Fibroblast of skin of scalp (primary cell): ENCODE data around the gene LENEP.
A peak's percentile ranks its signal among the peaks of the same experiment; 100 is the strongest.
"Not testable (repeated sequence)": the region's sequence is repeated elsewhere in the genome, so short reads cannot be mapped to it uniquely, and the experiment has no call there.

ENCODE experiments used
- DNase-seq: peaks from one replicate; pipeline ENCODE4 v3.0.0-alpha.2; 2013

The LENEP gene

DNA sequence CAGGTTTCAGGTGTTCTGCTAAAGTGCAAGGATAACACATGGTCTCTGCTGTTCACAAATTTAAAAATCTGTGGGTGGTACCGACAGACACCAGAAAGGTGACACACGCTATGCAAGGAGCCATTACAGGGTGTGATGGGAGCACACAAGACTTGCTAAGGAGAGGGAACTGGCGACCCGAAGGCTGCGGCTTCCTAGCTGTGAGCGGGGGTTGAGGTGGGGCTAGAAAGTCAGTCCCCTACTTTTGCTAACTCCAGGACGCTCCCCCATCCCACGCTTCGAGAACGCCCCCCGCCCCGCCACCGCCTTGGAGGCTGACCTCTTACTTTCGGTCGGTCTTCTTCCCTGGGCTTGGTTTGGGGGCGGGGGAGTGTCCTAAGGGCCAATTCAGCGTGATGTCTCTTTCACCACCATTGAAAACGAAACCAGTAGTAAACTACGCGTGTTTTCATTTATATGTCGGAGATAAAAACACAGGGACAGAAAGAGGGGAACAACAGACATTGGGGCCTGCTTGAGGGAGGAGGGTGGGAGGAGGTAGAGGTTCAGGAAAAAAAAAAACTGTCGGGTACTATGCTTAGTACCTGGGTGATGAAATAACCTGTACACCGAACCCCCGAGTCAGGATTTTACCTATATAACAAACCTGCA, 17.9 kb upstream of the LENEP start:
- DNase-seq: peak; percentile 60

DNA sequence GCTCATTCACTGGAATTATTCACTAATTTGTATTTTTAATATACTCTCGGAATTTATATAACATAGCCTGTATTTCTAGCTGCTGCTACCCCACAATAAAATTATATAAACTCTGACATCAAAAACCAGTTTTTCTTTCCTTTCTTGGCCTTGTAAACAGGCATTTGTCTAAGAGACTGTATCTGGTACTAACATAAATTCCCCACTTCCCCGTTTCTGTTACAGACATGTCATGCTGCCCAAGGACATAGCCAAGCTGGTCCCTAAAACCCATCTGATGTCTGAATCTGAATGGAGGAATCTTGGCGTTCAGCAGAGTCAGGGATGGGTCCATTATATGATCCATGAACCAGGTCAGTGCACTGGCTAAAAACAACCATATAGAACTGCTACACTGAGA, 15.6 kb upstream of the LENEP start:
- DNase-seq: not testable (repeated sequence)

- no peak for DNase-seq
These were observed 15.0 kb upstream of the LENEP start for GRCh38 chr1:154978360-154978759.

GRCh38 chr1:154982341-154982740, 11.0 kb upstream of the LENEP start:
- no peak for DNase-seq

DNA sequence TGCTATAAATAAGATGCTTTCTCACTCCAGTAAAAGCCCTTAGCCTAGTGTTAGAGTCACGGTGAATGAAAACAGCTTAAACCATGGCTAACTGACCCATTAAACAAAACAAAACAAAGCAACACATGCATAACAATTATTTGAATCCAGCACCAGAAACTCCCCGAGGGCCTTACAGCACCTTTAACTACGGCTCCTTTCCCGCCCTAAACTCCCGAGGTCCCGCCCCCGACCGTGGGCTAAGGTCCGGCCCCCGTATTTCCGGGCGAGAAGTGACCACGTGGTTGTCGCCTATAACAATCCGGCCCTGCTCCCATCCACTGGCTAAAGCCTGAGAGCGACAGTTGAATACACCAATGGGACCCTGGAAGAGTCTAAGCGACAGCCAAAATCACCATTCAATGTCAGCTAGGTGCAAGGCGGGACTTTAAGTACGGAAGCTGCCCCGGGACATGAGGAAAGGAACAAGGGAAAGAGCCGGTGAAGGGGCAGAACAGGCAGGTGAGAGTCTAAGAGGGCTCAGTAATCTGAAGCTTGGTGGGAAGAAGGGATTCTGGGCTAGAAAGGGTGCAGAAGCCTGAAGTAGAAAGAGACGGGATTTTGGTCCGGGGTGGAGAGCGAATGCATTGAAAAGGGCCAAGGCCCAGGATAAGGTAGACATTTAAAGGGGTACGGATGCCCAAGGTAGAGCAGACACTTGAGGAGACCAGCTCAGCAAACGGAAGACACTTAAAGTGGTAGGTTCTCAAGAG, 10.3 kb upstream of the LENEP start, which contains the start of gene FLAD1:
TSS of gene FLAD1 (plus strand) at position 448 of the 752 bp plus-strand sequence. CDS start 351 bp downstream, outside the sequence.
- peak; percentile 100 for DNase-seq

DNA sequence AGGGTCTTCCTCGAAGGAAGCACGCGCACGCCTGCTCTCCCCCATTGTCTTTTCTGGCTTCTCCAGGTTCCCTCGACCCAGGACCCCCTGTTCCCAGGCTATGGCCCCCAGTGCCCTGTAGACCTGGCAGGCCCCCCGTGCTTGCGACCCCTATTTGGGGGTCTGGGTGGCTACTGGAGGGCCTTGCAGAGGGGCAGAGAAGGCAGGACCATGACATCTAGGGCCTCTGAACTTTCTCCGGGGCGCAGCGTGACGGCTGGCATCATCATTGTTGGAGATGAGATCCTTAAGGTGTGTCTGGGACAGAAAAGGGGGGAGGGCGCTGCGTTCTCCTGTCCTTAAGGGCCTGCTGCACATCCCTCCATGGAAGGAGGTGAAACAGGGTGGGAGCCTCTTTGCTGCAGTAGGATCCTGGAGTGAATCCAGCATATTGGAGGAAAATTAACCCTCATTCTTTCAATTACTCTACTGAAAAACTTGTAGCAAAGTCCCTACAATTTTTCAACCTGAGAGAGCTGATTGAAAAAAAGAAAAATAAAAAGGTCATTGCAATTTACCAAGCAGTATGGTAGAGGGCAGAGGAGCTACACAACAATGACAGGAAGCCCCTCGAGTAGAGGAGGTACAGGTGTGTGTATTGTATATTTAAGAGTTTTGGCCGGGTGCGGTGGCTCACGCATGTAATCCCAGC, 9.5 kb upstream of the LENEP start:
- DNase-seq: no peak

DNA sequence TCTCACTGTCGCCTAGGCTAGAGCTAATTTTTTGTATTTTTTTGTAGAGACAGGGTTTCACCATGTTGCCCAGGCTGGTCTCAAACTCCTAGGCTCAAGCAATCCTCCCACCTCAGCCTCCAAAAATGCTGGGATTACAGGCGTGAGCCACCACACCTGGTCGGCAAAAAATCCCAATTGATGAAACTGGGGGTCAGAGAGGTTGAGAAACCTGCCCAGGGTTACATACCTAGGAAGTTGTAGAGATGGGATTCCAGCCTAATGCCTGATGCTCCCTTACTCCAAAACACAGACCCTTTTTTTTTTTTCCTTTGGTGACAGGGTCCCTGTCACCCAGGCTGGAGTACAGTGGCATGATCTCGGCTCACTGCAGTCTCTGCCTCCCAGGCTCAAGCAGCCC, 6.7 kb upstream of the LENEP start:
- DNase-seq: not testable (repeated sequence)

DNA sequence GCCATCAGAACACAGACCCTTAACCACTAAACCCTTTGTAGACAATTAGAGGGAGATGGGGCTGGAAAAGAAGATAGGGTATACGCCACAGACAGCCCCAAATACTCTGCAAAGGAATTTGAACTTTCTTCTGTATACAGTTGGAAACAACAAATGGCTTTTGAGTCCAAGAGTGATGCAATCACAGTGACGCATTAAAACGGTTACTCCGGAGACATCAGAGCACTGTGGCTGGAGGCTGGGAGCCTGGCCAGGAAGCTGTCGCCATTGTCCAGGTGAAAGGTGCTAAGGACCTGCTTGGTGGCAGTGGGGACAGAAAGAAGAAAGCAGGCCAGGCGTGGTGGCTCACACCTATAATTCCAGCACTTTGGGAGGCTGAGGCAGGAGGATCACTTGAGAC, 6.1 kb upstream of the LENEP start:
- DNase-seq: no peak

DNA sequence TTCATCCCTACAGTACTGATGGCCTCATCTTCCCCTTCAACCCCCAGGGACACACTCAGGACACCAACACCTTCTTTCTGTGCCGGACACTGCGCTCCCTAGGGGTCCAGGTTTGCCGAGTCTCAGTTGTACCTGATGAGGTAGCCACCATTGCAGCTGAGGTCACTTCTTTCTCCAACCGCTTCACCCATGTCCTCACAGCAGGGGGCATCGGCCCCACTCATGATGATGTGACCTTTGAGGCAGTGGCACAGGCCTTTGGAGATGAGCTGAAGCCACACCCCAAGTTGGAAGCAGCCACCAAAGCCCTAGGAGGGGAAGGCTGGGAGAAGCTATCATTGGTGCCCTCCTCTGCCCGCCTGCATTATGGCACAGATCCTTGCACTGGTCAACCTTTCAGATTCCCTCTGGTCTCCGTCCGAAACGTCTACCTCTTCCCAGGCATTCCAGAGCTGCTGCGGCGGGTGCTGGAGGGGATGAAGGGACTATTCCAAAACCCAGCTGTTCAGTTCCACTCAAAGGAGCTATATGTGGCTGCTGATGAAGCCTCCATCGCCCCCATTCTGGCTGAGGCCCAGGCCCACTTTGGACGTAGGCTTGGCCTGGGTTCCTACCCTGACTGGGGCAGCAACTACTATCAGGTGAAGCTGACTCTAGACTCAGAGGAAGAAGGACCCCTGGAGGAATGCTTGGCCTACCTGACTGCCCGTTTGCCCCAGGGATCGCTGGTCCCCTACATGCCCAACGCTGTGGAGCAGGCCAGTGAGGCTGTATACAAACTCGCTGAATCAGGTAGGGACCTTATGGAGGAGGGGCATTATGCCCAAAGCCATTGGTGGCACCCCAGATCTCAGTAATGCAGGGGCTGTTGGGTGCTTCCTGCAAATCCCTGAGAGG, 5.1 kb upstream of the LENEP start:
- no peak for DNase-seq

DNA sequence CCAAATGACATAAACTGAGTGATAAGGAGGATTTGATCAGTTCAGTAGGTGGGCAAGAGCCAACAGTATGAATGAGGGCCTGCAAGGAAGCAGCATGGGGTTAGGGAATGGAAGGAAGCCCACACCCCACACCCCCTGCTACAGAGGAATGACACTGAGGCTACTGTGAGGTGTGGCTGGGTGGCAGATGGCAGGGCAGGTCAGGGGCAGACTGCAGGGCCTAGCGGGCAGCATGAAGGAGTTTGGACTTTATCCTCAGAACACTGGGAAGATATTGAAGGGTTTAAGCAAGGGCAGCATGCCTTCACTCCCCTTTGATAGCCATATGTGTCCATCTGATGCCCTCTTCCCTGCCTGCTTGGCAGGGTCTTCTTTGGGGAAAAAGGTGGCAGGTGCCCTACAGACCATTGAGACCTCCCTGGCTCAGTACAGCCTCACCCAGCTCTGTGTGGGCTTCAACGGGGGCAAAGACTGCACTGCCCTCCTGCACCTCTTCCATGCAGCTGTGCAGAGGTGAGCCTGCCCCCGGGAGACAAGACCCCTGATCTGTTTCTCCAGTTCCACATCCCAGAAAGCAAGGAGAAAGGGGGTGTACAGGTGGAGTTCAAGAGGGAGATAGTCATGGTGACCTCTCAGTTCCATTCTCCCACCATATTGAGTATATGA, 4.1 kb upstream of the LENEP start:
- DNase-seq: no peak

DNA sequence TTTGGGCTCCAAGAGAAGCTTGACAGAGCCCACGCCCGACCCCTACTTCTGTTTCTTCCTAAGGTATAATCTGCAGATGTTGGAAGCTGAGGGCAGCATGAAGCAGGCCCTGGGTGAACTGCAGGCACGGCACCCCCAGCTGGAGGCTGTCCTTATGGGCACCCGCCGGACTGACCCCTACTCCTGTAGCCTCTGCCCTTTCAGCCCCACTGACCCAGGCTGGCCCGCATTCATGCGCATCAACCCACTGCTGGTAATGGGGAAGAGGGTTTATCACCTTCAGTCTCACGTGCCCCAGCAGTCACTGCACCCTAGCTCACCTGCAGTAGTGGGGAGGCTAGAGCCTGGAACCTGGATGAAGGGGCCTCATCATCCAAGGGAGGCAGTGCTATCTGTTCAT, 3.1 kb upstream of the LENEP start:
- no peak for DNase-seq

DNA sequence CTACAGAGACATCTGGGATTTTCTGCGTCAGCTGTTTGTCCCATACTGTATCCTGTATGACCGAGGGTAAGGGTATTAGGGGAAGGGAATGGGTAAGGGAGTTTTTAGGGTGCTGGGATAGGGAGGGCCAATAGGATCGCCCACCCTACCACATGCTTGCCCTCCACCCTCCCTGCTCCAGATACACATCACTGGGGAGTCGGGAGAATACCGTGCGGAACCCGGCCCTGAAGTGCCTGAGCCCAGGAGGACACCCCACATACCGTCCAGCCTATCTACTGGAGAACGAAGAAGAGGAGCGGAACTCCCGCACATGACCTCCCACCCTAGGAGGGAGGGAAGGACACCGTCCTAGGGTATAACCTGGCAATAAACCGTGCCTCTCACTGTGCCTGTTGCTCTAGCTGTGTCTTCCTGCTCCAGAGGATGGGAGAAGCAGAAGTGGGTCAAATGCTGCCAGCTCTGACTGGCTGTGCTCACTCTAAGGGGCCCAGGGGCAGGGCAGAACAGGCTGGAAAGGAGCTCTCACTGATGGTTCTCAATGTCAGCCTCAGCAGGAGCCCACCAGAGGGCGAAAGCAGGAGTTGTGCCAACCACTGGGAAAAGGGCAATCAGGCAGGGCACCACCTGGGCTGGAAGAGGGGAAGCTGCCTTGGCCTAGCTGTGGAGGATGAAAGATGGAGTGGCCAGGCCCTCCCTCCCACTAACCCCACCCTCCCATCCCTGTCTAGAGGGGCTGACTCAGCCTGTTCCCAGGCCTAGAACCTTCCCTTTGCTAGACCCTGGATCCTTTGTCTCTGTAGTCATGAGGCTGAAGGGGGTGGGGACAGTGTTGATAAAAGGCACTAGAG, 440 bp upstream of the LENEP start:
- peak; percentile 49 for DNase-seq

GRCh38 chr1:154994269-154994587, 842 bp downstream of the LENEP start:
- no peak for DNase-seq

DNA sequence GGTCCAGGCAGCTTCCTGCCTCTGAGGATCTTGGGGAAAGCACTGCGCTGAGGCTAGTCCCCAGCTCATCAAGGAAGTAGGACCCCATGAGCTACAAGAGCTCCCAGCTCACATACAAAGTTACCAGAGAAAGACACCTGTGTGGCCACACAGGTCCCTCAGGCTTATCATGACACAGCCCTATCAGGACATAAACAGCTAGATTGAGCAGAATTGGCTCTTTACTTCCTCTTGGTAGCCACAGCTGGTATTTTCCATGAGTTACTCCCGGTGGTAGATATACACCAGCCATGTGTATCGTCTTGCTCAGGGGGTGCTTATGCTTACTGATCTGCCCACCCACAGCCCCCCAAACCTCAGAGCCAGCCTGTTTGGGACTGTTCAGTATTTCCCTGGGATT, 1.2 kb downstream of the LENEP start:
- DNase-seq: no peak

- DNase-seq: peak; percentile 87
These were observed 2.1 kb downstream of the LENEP start for GRCh38 chr1:154995301-154995983.

- no peak for DNase-seq
These were observed 3.7 kb downstream of the LENEP start for GRCh38 chr1:154996966-154997701.

GRCh38 chr1:154998201-154998780, 4.9 kb downstream of the LENEP start:
- DNase-seq: no peak

DNA sequence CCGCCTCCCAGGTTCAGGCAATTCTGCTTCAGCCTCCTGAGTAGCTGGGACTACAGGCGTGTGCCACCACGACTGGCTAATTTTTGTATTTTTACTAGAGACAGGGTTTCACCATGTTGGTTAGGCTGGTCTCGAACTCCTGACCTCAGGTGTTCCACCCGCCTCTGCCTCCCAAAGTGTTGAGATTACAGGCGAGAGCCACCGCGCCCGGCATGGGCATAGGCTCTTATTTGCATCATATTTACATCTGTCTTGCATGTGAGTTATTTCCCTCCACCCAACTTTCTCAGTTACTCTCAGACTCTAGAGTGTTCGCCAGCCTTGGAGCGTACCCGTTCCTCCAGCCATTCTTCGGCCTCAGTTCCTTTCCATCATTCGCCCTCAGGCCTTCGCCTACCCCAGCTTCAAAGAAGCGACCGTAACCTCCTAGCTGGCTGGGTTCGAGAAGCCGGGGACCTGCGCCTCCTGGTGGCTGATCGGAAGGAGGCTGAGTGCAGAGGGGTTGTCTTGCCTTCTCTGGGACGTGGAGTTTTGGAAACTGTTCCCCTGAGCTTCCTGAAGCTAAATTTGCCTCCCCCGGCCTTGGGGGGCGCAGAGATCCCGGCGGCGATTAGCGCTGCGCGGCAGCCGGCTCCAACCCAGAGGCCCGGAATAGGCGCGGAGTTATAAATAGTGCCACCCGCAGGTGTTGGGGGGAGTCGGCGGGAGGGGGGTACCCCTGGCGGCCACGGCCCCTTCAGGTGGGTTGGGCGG, 5.6 kb downstream of the LENEP start:
- peak; percentile 82 for DNase-seq
